Right lobe of liver (tissue), 4 donors: ENCODE results near the gene DST.

Experiments
- CTCF ChIP-seq, 4 donors: fragments of 200-600 bp in 3 of 4; fragments of 450-650 bp in 1 of 4; IDR thresholded peaks; one replicate each; pipeline versions ENCODE4 v1.5.1 to v1.8.0; 2016 to 2022; ENCODE audit warnings: antibody characterized with exemption in 4 of 4, mild to moderate bottlenecking in 2 of 4
- POLR2A ChIP-seq: fragments of 450-650 bp; IDR thresholded peaks from one replicate; pipeline ENCODE4 v1.6.1; 2017; ENCODE audit warnings: antibody characterized with exemption, mild to moderate bottlenecking
- donor health status: DM: no; HTN: no; CAD: no.
- donor health status: DM: no; HTN: no; CAD: no.
- donor health status: DM: no; HTN: yes; CAD: no.

- TF ChIP-seq CTCF (IDR thresholded peaks at IDR 0.05) (no peak), POLR2A (no peak)
These were observed 120.7 kb downstream of the DST start for GRCh38 chr6:56521976-56522375.
